Measurements from ENCODE around the gene MAP2.

MAP2 gene

GRCh38 chr2:209619782-209620181 lies 195.9 kb downstream of the MAP2 start:
- no peak overlapping the region for H3K27ac ChIP-seq
- H3K4me3 ChIP-seq, result no peak overlapping the region

- Histone ChIP-seq H3K27ac (no peak overlapping the region), H3K4me3 (no peak overlapping the region)
Measured at GRCh38 chr2:209624192-209624938, 200.5 kb downstream of the MAP2 start.

DNA sequence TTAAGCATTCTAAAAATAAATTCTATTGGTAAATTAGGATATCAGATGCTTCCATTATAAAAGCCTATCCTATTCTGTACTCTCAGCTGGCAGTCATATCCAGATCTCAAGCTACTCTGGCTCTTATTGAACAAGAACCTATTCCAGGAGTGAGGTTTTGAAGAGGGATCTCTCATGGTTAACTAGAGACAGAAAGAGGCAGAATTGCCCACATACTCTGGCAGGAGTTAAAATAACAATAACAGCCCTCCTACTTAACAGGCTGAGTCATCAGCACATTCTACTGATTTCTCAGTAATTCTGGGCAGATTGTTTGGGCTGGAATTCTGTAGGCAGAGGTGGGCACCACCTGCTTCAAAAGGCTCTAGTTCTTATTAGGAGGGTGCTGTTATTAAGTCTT lies 205.8 kb downstream of the MAP2 start:
- H3K27ac ChIP-seq, result no peak overlapping the region
- no peak overlapping the region for H3K4me3 ChIP-seq

GRCh38 chr2:209633911-209634310 lies 210.1 kb downstream of the MAP2 start:
- Histone ChIP-seq H3K27ac (no peak overlapping the region), H3K4me3 (no peak overlapping the region)

DNA sequence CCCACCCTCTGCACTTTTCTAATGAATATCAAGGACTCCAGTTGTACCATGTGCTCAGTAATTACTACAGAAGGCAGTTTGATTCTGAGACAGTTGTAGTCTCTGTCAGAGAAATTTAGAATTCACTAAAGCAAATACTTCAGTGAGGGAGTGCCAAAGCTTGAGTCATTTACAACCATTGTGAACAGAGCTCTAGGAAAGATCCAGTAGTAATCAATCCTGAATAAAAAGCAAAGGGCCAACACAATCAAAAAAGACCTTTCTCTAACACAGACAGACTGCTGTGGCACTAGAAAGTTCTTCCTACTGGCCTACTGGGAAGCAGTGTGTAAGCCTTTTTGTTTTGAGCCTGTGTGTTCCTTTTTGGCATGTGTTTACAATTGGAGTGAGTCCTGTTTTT lies 212.2 kb downstream of the MAP2 start:
- H3K27ac ChIP-seq, result no peak overlapping the region

GRCh38 chr2:209637293-209637692 lies 213.4 kb downstream of the MAP2 start:
- Histone ChIP-seq H3K27ac (no peak overlapping the region), H3K4me3 (no peak overlapping the region)

More for the DNA sequence above, 212.2 kb downstream of the MAP2 start:
- no peak overlapping the region for H3K4me3 ChIP-seq

DNA sequence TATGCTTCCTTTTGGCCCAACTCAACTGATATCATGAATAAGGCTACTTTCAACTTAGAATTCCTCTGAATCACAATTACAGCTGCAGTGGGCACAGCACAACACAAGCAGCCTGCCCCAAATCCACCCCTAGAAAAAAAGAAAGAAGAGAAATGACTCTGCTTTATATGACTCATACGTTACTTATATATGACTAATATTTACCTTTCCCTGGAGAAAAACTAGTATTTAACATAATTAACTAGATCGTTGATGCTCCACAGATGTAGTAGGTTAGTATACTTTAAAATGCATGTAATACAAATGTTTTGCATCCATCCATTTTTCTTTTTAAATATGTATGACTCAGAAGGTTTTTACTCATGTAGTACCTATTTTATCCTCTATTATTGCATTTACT lies 214.5 kb downstream of the MAP2 start:
- no peak overlapping the region for H3K27ac ChIP-seq
- H3K4me3 ChIP-seq, result no peak overlapping the region

GRCh38 chr2:209640358-209640757 lies 216.5 kb downstream of the MAP2 start:
- Histone ChIP-seq H3K4me3 (no peak overlapping the region), H3K27ac (no peak overlapping the region)

GRCh38 chr2:209642146-209642820 lies 218.4 kb downstream of the MAP2 start:
- Histone ChIP-seq H3K4me3 (no peak overlapping the region), H3K27ac (no peak overlapping the region)

DNA sequence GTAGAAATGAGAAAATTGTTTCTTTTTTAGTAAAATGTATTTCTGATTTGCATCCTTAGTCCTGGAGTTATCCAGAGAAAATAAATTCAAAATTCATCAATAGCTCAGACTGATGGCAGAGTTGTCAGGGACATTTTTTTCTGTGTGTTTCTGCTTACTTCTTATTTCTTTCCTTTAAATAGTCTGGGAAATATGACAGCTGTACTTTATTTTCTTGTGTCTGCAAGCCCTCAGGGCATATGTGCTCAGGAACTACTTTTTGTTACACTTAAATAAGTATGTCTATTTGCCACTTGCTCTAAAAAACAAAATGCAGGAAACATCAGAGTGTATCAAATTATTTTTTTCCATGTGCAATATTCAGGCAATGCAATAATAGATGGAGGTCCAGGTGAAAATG lies 221.0 kb downstream of the MAP2 start:
- H3K27ac ChIP-seq, result no peak overlapping the region
- H3K4me3 ChIP-seq, result no peak overlapping the region

DNA sequence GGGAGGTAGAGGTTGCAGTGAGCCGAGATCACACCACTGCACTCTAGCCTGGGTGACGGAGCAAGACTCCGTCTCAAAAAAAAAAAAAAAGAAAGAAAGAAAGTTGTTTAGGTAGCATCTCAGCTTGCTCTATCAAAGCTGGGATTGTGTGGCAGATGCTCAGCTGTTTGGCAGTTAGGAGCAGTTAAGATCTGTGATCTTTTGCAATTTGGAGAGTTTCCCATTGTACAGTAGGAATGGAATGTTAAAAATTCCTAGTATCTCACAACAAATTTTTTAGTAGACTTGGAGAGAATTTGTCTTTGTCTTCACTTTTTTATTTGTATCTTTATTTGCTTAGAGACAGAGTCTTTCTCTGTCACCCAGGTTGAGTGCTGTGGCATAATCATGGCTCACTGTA lies 224.9 kb downstream of the MAP2 start:
- Histone ChIP-seq H3K27ac (no peak overlapping the region), H3K4me3 (no peak overlapping the region)

DNA sequence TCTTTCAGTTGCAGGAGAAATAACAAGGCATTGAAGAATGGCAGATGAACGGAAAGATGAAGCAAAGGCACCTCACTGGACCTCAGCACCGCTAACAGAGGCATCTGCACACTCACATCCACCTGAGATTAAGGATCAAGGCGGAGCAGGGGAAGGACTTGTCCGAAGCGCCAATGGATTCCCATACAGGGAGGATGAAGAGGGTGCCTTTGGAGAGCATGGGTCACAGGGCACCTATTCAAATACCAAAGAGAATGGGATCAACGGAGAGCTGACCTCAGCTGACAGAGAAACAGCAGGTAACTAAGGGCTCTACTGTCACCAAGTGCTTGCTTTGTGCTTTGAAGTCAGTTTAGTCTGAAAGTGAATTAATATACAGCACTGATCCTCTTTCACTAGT lies 229.3 kb downstream of the MAP2 start:
- H3K27ac ChIP-seq, result no peak overlapping the region
- no peak overlapping the region for H3K4me3 ChIP-seq

GRCh38 chr2:209661286-209661894 lies 237.5 kb downstream of the MAP2 start:
- no peak overlapping the region for H3K4me3 ChIP-seq

GRCh38 chr2:209662021-209662420 lies 238.2 kb downstream of the MAP2 start:
- H3K27ac ChIP-seq, result no peak overlapping the region

More at GRCh38 chr2:209661286-209661894, 237.5 kb downstream of the MAP2 start:
- H3K27ac ChIP-seq, result no peak overlapping the region

GRCh38 chr2:209663139-209663538 lies 239.3 kb downstream of the MAP2 start:
- Histone ChIP-seq H3K4me3 (no peak overlapping the region), H3K27ac (no peak overlapping the region)

More at GRCh38 chr2:209662021-209662420, 238.2 kb downstream of the MAP2 start:
- no peak overlapping the region for H3K4me3 ChIP-seq

DNA sequence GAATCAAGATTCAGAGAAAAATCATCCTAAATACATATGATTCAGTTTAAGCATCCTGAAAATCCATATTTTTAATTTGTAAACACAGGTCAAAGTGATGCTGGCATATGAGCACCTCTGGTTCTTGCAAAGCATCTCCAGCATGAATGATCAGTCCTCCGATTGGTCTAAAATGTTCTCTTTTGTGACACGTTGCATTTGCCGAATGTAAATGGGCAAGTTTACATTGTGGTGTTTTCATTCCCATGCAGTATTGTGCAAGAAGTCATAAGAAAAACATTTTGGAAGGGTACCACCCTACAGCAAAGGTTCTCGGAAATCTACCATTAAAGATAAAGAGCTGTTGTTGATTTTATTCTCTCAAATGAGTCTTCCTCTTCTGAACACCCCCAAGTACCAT lies 239.8 kb downstream of the MAP2 start:
- no peak overlapping the region for H3K27ac ChIP-seq
- no peak overlapping the region for H3K4me3 ChIP-seq

DNA sequence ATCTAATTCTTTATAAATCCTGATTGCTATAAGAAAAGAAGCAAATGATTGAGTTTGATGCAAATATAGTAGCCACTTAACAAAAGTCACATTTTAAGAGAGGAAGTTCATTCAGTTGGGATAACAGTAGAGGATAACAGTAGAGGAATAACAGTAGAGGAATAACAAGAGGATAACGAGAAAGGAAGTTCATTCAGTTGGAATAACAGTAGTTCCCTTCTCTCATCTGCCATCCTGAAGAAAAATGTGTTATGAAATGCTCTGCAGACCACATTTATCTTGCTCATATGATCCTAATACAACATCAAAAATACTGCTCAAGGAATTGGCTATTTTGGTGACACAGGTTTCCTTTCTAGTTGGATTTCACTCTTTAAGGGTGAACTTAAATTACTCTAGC lies 242.4 kb downstream of the MAP2 start:
- H3K27ac ChIP-seq, result no peak overlapping the region
- H3K4me3 ChIP-seq, result no peak overlapping the region

GRCh38 chr2:209671020-209671680 lies 247.3 kb downstream of the MAP2 start:
- no peak overlapping the region for H3K27ac ChIP-seq

DNA sequence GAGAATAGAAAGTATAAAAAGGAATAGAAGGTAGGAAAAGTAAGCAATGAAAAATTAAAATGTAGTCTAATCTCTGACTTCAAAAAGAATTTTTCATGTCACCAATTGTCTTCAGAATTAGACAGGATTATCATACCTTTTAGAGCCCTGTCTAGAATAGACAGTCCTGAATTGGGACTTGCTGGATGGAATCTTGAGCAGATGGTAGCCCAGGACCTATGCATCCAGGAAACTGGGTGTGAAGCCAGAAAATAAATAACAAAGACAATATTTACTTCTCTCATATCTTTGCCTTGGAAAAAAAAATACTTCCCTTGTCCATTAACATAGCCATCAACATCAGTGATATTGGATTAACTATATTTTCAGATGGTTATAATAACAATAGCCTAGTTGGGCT lies 250.0 kb downstream of the MAP2 start:
- Histone ChIP-seq H3K27ac (no peak overlapping the region), H3K4me3 (no peak overlapping the region)

More at GRCh38 chr2:209671020-209671680, 247.3 kb downstream of the MAP2 start:
- H3K4me3 ChIP-seq, result no peak overlapping the region

DNA sequence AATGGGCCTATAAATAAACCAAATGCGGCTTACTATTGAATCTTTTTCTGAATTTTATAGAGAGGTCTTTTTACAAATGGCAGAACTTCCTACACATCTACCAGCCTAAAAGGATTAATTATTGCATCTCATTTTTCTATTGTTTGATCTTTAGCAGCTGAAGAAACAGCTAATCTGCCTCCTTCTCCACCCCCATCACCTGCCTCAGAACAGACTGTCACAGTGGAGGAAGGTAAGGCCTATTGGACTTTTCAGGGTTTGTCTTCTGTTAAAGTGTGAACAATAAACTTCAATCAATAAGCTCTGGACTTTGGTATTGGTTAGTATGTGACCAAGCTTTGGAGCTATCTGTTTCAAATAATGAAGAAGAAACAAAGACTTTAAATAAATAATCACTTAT lies 256.7 kb downstream of the MAP2 start:
- Histone ChIP-seq H3K27ac (no peak overlapping the region), H3K4me3 (no peak overlapping the region)
